ENCODE results near the gene FGFBP2.

GRCh38 chr4:15944895-15945294 lies 18.1 kb downstream of the FGFBP2 start:
- no peak for TF ChIP-seq CTCF (conservative IDR thresholded peaks at IDR 0.05 in 1 of 2, IDR thresholded peaks at IDR 0.05 in 1 of 2; ENCODE audit: extremely low read depth in 1 of 2, insufficient read depth in 1 of 2, low read depth in 1 of 2, low read length in 2 of 2)
- TF ChIP-seq EZH2 (IDR thresholded peaks at IDR 0.05; ENCODE audit: borderline replicate concordance, low read length) = no peak

All from mammary epithelial cell (primary cell).